Endothelial cell of umbilical vein (primary cell): Measurements from ENCODE around the gene BPIFA1. TPM values are rescaled to one million over a fixed set of nuclear protein-coding genes. Genes with fewer than 3 reads are reported as not detected.

Source experiments
- BruUV-seq: library from RNA; stranded (reverse); fragments of 400-500 nt; replicated peaks from 2 replicates; lab custom pipeline; 2021; lab: Mats Ljungman, UMichigan
- CTCF ChIA-PET: fragments of 300-600, 350-600 bp; sonication (Branson Sonifier 250); formaldehyde crosslinking; loops from one replicate; lab custom pipeline; 2021; ENCODE audit warnings: antibody characterized with exemption, inconsistent platforms; lab: Charles Lee
- POLR2A ChIA-PET: fragments of 300-600, 350-600 bp; sonication (Branson Sonifier 250); formaldehyde crosslinking; loops from one replicate; lab custom pipeline; 2021; ENCODE audit warnings: antibody characterized with exemption, inconsistent platforms; lab: Charles Lee
- DNase-seq: peaks from one replicate; pipeline ENCODE4 v3.0.0-alpha.2; 2011; ENCODE audit warnings: low read depth, low spot score
- FAIRE-seq: peaks from 2 replicates; lab custom pipeline; 2011; peaks lifted over from hg19 to GRCh38; lab: Jason Lieb, UNC
- H2AFZ ChIP-seq: 2 replicates; pipeline ENCODE4 v1.6.0; 2012; ENCODE audit warnings: low read depth, low read length, control low read depth, inconsistent platforms
- H3K27ac ChIP-seq: 2 replicates; pipeline ENCODE4 v1.5.1; 2011; ENCODE audit warnings: low read depth, mild to moderate bottlenecking, control low read depth, low read length, moderate library complexity; ENCODE audit not compliant: insufficient read depth
- H3K27me3 ChIP-seq, 2 experiments: 2 replicates each; pipeline versions ENCODE4 v1.6.0 to v1.6.1; 2011; ENCODE audit warnings: low read length in 2 of 2, mixed read lengths in 1 of 2; ENCODE audit not compliant: control insufficient read depth in 2 of 2, insufficient read depth in 2 of 2
- H3K36me3 ChIP-seq, 2 experiments: 2 replicates in 1 of 2; 3 replicates in 1 of 2; pipeline ENCODE4 v1.5.1; 2011; ENCODE audit warnings: low read length in 2 of 2, mild to moderate bottlenecking in 1 of 2, moderate library complexity in 1 of 2; ENCODE audit not compliant: control insufficient read depth in 2 of 2, insufficient read depth in 2 of 2; ENCODE audit errors: extremely low read depth in 1 of 2
- H3K4me1 ChIP-seq: 3 replicates; pipeline ENCODE4 v1.5.1; 2011; ENCODE audit warnings: mild to moderate bottlenecking, low read length; ENCODE audit not compliant: control insufficient read depth, insufficient read depth; ENCODE audit errors: extremely low read depth
- H3K4me2 ChIP-seq: 2 replicates; pipeline ENCODE4 v1.6.1; 2011; ENCODE audit warnings: low read length, control low read depth, mixed read lengths; ENCODE audit not compliant: insufficient read depth
- H3K4me3 ChIP-seq, 3 experiments: fragments of 200-600 bp in 1 of 3; sonication (generic), shearing (Covaris generic) in 1 of 3; replicated peaks in 1 of 3; 2 replicates each; pipeline ENCODE4 v1.5.1; 2011 to 2016; ENCODE audit warnings: control low read depth in 3 of 3, low read length in 3 of 3, mild to moderate bottlenecking in 2 of 3, inconsistent platforms in 1 of 3, low read depth in 1 of 3, moderate library complexity in 1 of 3; ENCODE audit not compliant: insufficient read depth in 1 of 3
- H3K79me2 ChIP-seq: 2 replicates; pipeline ENCODE4 v1.6.0; 2012; ENCODE audit warnings: low read length, inconsistent platforms; ENCODE audit not compliant: control insufficient read depth, insufficient read depth
- H3K9ac ChIP-seq: replicated peaks from 2 replicates; pipeline ENCODE3; 2011; ENCODE audit warnings: low read length, control low read depth; ENCODE audit not compliant: insufficient read depth; ENCODE audit errors: extremely low read depth
- H3K9me1 ChIP-seq: replicated peaks from 3 replicates; pipeline ENCODE4 v1.6.0; 2011; ENCODE audit warnings: mild to moderate bottlenecking, low read length; ENCODE audit not compliant: control insufficient read depth, insufficient read depth; ENCODE audit errors: extremely low read depth
- H3K9me3 ChIP-seq: replicated peaks from 2 replicates; pipeline ENCODE4 v1.5.1; 2012; ENCODE audit warnings: low read length, inconsistent platforms; ENCODE audit not compliant: control insufficient read depth, insufficient read depth
- H4K20me1 ChIP-seq: replicated peaks from 2 replicates; pipeline ENCODE3; 2011; ENCODE audit warnings: mild to moderate bottlenecking, low read length; ENCODE audit not compliant: control insufficient read depth, insufficient read depth; ENCODE audit errors: extremely low read depth
- EZH2 ChIP-seq: IDR thresholded peaks from 2 replicates; pipeline ENCODE4 v1.6.1; 2012; ENCODE audit warnings: borderline replicate concordance, low read depth, mild to moderate bottlenecking, moderate library complexity, low read length, inconsistent platforms; ENCODE audit not compliant: severe bottlenecking
- FOS ChIP-seq: IDR thresholded peaks from 2 replicates; pipeline ENCODE4 v1.6.1; 2011; ENCODE audit warnings: mild to moderate bottlenecking, low read length, moderate library complexity, borderline replicate concordance; ENCODE audit not compliant: insufficient read depth
- GATA2 ChIP-seq: IDR thresholded peaks from 2 replicates; pipeline ENCODE4 v1.7.0; 2011; ENCODE audit warnings: low read depth, mild to moderate bottlenecking, moderate library complexity, mixed read lengths, low read length; ENCODE audit not compliant: insufficient read length, insufficient read depth
- JUN ChIP-seq: IDR thresholded peaks from 2 replicates; pipeline ENCODE4 v1.6.1; 2011; ENCODE audit warnings: borderline replicate concordance, low read depth; ENCODE audit not compliant: insufficient read length, insufficient read depth
- MYC ChIP-seq: IDR thresholded peaks from one replicate; pipeline ENCODE4 v1.6.1; 2011; ENCODE audit warnings: mild to moderate bottlenecking, low read depth, low read length
- POLR2A ChIP-seq: IDR thresholded peaks from 2 replicates; pipeline ENCODE4 v1.6.1; 2012; ENCODE audit warnings: low read depth, mild to moderate bottlenecking, control low read depth, low read length
- POLR2AphosphoS5 ChIP-seq: IDR thresholded peaks from 2 replicates; pipeline ENCODE4 v1.6.1; 2012; ENCODE audit warnings: low read depth, mild to moderate bottlenecking, control low read depth, low read length, moderate library complexity; ENCODE audit not compliant: insufficient read depth
- dilution Hi-C: fragments of 300-500 bp; cut with MboI; formaldehyde crosslinking; loops from one replicate; pipeline ENCODE4 v1.15.0; 2019; ENCODE audit warnings: low sequenced_read_pairs; ENCODE audit not compliant: extremely low pct_ligation_motif_present
- intact Hi-C: fragments of 100-400 bp; cut with micrococcal nuclease; formaldehyde crosslinking; loops from one replicate; pipeline ENCODE4 v1.10.0; 2022
- polyA plus RNA-seq, 4 experiments: library from polyadenylated mRNA; depleted of rRNA in 3 of 4; stranded (reverse) in 3 of 4; unstranded in 1 of 4; fragments of >200 nt; gene quantifications; 2 replicates each; pipeline versions ENCODE4 v1.2.1 to v1.2.3, GENCODE V29; 2011 to 2012; ENCODE audit warnings: missing spikeins in 1 of 4
- total RNA-seq: library from RNA; stranded (reverse); gene quantifications from 2 replicates; pipeline ENCODE4 v1.2.3, GENCODE V29; 2021
- TF ChIP-seq, protein P1 (sequence below): IDR thresholded peaks from 2 replicates; pipeline ENCODE4 v1.6.1; 2011; ENCODE audit not compliant: insufficient read depth, insufficient read length
- TF ChIP-seq, protein P2 (sequence below), 2 donors: IDR thresholded peaks; 1 replicate in 1 of 2; 2 replicates in 1 of 2; pipeline ENCODE4 v1.5.1; 2011; ENCODE audit warnings: low read length in 2 of 2, mild to moderate bottlenecking in 2 of 2, moderate library complexity in 2 of 2, control low read depth in 1 of 2, inconsistent platforms in 1 of 2, low read depth in 1 of 2; ENCODE audit not compliant: insufficient read depth in 1 of 2; ENCODE audit errors: extremely low read depth in 1 of 2

The BPIFA1 gene
- total and polyA plus RNA-seq, 2 donors (not counting 3 experiments of a cell fraction or from before 2014, with no cell fraction given), result not detected

- no peak overlapping the region for H3K27ac ChIP-seq
- intact Hi-C loops (no loop called here), dilution Hi-C loops (no loop called here)
- H3K4me2 ChIP-seq, result no peak overlapping the region
- H3K27me3 ChIP-seq, result peaks cover 0 to 2% of the 10 kb centered on the region in 2 experiments
- POLR2A ChIA-PET, result no interaction called here
- H3K36me3 ChIP-seq, result no peaks in the 10 kb centered on the region
- H3K9me1 ChIP-seq, result no peaks in the 10 kb centered on the region
- no peak overlapping the region for H2AFZ ChIP-seq
- FAIRE-seq (peak; percentile 35), DNase-seq (no peak)
- H3K9ac ChIP-seq, result no peak overlapping the region
- no peaks in the 10 kb centered on the region for H4K20me1 ChIP-seq
- H3K79me2 ChIP-seq, result no peaks in the 10 kb centered on the region
- no peaks in the 10 kb centered on the region for H3K9me3 ChIP-seq
- TF ChIP-seq POLR2A (no peak), JUN (no peak), EZH2 (no peak), POLR2AphosphoS5 (no peak), GATA2 (no peak), FOS (no peak), MYC (no peak)
- TF ChIP-seq, protein P1, sequence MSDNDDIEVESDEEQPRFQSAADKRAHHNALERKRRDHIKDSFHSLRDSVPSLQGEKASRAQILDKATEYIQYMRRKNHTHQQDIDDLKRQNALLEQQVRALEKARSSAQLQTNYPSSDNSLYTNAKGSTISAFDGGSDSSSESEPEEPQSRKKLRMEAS, result no peak
- TF ChIP-seq, protein P2, sequence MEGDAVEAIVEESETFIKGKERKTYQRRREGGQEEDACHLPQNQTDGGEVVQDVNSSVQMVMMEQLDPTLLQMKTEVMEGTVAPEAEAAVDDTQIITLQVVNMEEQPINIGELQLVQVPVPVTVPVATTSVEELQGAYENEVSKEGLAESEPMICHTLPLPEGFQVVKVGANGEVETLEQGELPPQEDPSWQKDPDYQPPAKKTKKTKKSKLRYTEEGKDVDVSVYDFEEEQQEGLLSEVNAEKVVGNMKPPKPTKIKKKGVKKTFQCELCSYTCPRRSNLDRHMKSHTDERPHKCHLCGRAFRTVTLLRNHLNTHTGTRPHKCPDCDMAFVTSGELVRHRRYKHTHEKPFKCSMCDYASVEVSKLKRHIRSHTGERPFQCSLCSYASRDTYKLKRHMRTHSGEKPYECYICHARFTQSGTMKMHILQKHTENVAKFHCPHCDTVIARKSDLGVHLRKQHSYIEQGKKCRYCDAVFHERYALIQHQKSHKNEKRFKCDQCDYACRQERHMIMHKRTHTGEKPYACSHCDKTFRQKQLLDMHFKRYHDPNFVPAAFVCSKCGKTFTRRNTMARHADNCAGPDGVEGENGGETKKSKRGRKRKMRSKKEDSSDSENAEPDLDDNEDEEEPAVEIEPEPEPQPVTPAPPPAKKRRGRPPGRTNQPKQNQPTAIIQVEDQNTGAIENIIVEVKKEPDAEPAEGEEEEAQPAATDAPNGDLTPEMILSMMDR (IDR thresholded peaks at IDR 0.05; ENCODE audit: extremely low read depth in 1 of 2, insufficient read depth in 1 of 2, low read depth in 1 of 2, low read length in 2 of 2), result no peak
- CTCF ChIA-PET, result no interaction called here
- no peaks in the 10 kb centered on the region for H3K4me1 ChIP-seq
- no peak overlapping the region for H3K4me3 ChIP-seq
- no TSS peak for BruUV-seq
Measured at GRCh38 chr20:33255005-33255404, 19.2 kb downstream of the BPIFA1 start.
